AG04449 (cell line): ENCODE data around the gene B4GALT2.

Experiments
- CTCF ChIA-PET: fragments of 350-600 bp; formaldehyde crosslinking; extraction: SDS; loops from one replicate; lab custom pipeline; 2021; ENCODE audit warnings: antibody characterized with exemption; lab: Yijun Ruan, JAX
- POLR2A ChIA-PET: fragments of 400-600, 350-600 bp; formaldehyde crosslinking; extraction: SDS; loops from one replicate; lab custom pipeline; 2020; ENCODE audit warnings: antibody characterized with exemption, inconsistent platforms; lab: Yijun Ruan, JAX
- DNase-seq: peaks from one replicate; pipeline ENCODE4 v3.0.0-alpha.2; 2010; ENCODE audit warnings: low read depth, low spot score
- H3K4me3 ChIP-seq: 2 replicates; pipeline ENCODE4 v1.5.1; 2011; ENCODE audit warnings: low read depth, mild to moderate bottlenecking, control low read depth, low read length
- TF ChIP-seq, protein P1 (sequence below): IDR thresholded peaks from one replicate; pipeline ENCODE4 v1.5.1; 2011; ENCODE audit warnings: mild to moderate bottlenecking, moderate library complexity, low read length, control low read depth, inconsistent platforms; ENCODE audit not compliant: insufficient read depth; ENCODE audit errors: missing control alignments

Gene B4GALT2

DNA sequence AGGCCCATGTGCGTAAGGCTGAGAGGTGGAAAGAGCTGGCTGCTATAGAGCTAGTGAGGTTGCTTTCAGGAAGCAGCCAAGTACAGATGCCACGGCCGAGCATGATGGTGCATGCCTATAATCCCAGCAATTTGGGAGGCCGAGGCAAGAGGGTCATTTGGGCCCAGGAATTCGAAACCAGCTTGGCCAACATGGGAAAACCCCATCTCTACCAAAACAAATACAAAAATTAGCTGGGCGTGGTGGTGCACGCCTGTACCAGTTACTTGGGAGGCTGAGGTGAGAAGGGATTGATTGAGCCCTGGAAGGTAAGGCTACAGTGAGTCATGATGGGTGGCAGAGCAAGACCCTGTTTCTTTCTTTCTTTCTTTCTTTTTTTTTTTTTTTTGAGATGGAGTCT lies 15.1 kb downstream of the B4GALT2 start:
- TF ChIP-seq, protein P1, sequence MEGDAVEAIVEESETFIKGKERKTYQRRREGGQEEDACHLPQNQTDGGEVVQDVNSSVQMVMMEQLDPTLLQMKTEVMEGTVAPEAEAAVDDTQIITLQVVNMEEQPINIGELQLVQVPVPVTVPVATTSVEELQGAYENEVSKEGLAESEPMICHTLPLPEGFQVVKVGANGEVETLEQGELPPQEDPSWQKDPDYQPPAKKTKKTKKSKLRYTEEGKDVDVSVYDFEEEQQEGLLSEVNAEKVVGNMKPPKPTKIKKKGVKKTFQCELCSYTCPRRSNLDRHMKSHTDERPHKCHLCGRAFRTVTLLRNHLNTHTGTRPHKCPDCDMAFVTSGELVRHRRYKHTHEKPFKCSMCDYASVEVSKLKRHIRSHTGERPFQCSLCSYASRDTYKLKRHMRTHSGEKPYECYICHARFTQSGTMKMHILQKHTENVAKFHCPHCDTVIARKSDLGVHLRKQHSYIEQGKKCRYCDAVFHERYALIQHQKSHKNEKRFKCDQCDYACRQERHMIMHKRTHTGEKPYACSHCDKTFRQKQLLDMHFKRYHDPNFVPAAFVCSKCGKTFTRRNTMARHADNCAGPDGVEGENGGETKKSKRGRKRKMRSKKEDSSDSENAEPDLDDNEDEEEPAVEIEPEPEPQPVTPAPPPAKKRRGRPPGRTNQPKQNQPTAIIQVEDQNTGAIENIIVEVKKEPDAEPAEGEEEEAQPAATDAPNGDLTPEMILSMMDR: no peak
- H3K4me3 ChIP-seq: no peak overlapping the region
- no peak for DNase-seq
- POLR2A ChIA-PET: no interaction called here
- CTCF ChIA-PET: interaction anchor here (0.9 to 9.3 kb wide), 4 partner anchors 11 to 53 kb away, joined by 3 to 103 read pairs (median 17); no protein-coding TSS in a partner anchor

- ChIA-PET CTCF (interaction anchor here (1.0 to 9.3 kb wide), 6 partner anchors 10 to 53 kb away, joined by 3 to 103 read pairs (median 7); no protein-coding TSS in a partner anchor), POLR2A (interaction anchor here (0.9 kb wide), 1 partner anchor 231 kb away, joined by 3 read pairs; no protein-coding TSS in a partner anchor)
- no peak for DNase-seq
- TF ChIP-seq, protein P1: peak; percentile 43
- no peak overlapping the region for H3K4me3 ChIP-seq
These were observed 16.1 kb downstream of the B4GALT2 start for GRCh38 chr1:43994794-43995790.

- no peak overlapping the region for H3K4me3 ChIP-seq
- CTCF ChIA-PET: interaction anchor here (1.3 to 9.3 kb wide), 2 partner anchors 9 to 15 kb away, joined by 5 to 103 read pairs; no protein-coding TSS in a partner anchor
- TF ChIP-seq, protein P1: no peak
- POLR2A ChIA-PET: interaction anchor here (0.9 kb wide), 1 partner anchor 233 kb away, joined by 3 read pairs; no protein-coding TSS in a partner anchor
- DNase-seq: no peak
These were observed 17.1 kb downstream of the B4GALT2 start for GRCh38 chr1:43995984-43996732.

GRCh38 chr1:43996733-43997115 lies 17.7 kb downstream of the B4GALT2 start:
- TF ChIP-seq, protein P1: no peak
- DNase-seq: no peak
- ChIA-PET CTCF (interaction anchor here (0.8 kb wide), 1 partner anchor 9 kb away, joined by 3 read pairs; no protein-coding TSS in a partner anchor), POLR2A (no interaction called here)
- no peak overlapping the region for H3K4me3 ChIP-seq

DNA sequence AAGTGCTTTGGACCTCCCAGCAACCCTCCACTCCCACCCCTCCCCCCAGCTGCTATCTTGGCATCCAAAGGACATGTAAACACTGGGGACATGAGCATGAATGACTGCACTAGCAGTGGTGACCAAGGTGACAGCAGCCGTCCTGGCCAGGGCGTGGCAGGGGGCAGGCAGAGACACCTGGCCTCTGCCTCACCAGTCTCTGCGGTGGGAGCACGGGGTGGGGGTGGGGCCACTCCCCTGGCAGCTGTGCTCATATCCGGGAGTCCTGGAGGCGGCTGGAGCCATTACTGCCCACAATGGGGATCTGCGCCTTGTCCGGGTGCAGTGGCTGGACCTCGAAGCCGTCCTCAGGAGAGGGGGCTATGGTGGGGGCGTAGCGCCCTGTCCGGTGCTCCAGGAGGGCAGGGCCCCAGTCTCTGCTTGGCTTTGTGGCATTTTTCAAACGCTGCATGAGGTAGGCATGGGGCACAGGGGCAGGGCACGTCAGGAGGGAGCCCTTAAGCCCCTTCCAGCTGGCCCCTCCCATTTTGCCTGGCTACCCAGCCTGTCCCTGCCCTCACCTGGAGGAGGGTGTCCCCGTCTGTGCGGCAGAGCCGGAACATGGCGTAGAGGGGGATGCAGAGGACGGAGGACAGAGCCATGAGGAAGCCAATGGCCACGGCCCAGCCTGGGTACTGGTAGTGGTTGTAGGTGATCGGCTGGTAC lies 18.4 kb downstream of the B4GALT2 start:
- CTCF ChIA-PET: interaction anchor here (0.8 kb wide), 1 partner anchor 9 kb away, joined by 3 read pairs; no protein-coding TSS in a partner anchor
- TF ChIP-seq, protein P1: no peak
- POLR2A ChIA-PET: no interaction called here
- no peak for DNase-seq
- no peak overlapping the region for H3K4me3 ChIP-seq
